HL-60/S4 treated with retinoic acid at 250 ng/mL for 4 days and 3 days (cell line): ENCODE measurements around the gene MISP.
"Not testable (repeated sequence)": the region's sequence is repeated elsewhere in the genome, so short reads cannot be mapped to it uniquely, and the experiment has no call there.

Source experiments
- in situ Hi-C: fragments of 300-500 bp; cut with MboI; formaldehyde crosslinking; loops from 2 replicates; pipeline ENCODE4 v1.7.0; 2022; ENCODE audit warnings: low sequenced_read_pairs

Gene MISP

GRCh38 chr19:750640-751423, at the start of gene MISP:
Gene MISP, plus strand, starts transcription at chr19:751112. Its CDS starts 5,835 bp downstream, at chr19:756947.
- in situ Hi-C loops = no loop called here

GRCh38 chr19:702847-703246, 48.1 kb upstream of the MISP start:
- in situ Hi-C loops = not testable (repeated sequence)

- in situ Hi-C loops = no loop called here
Measured at GRCh38 chr19:703329-703650, 47.6 kb upstream of the MISP start.

- in situ Hi-C loops = no loop called here
Measured at GRCh38 chr19:703651-704446, 47.1 kb upstream of the MISP start.

- in situ Hi-C loops = no loop called here
Measured at GRCh38 chr19:704447-704741, 46.5 kb upstream of the MISP start.

- in situ Hi-C loops = no loop called here
Measured at GRCh38 chr19:708154-709143, 42.5 kb upstream of the MISP start, which contains the start of gene PALM. Gene PALM, plus strand, starts transcription at chr19:708935. Its CDS starts 212 bp downstream, at chr19:709147.

- in situ Hi-C loops = no loop called here
Measured at GRCh38 chr19:709196-709964, 41.5 kb upstream of the MISP start.

- in situ Hi-C loops = no loop called here
Measured at GRCh38 chr19:709965-710571, 40.8 kb upstream of the MISP start.

- in situ Hi-C loops = no loop called here
Measured at GRCh38 chr19:710767-711166, 40.1 kb upstream of the MISP start.

GRCh38 chr19:711254-711653, 39.7 kb upstream of the MISP start:
- in situ Hi-C loops = no loop called here

- in situ Hi-C loops = no loop called here
Measured at GRCh38 chr19:715347-715746, 35.6 kb upstream of the MISP start.

GRCh38 chr19:718251-718951, 32.5 kb upstream of the MISP start:
- in situ Hi-C loops = no loop called here

GRCh38 chr19:718991-719512, 31.9 kb upstream of the MISP start:
- in situ Hi-C loops = no loop called here

- in situ Hi-C loops = no loop called here
Measured at GRCh38 chr19:719636-720344, 31.1 kb upstream of the MISP start.

GRCh38 chr19:720345-721160, 30.4 kb upstream of the MISP start:
- in situ Hi-C loops = no loop called here

GRCh38 chr19:722553-723101, 28.3 kb upstream of the MISP start:
- in situ Hi-C loops = no loop called here

GRCh38 chr19:723247-723646, 27.7 kb upstream of the MISP start:
- in situ Hi-C loops = no loop called here
